PC-9 (cell line): ENCODE data around the gene TAF6.

Experiments
- EZH2 ChIP-seq: fragments of 200-600 bp; sonication (generic); IDR thresholded peaks from 2 replicates; pipeline ENCODE4 v1.8.0; 2017; ENCODE audit warnings: antibody characterized with exemption, low read depth
- TF ChIP-seq, protein P1 (sequence below): fragments of 200-600 bp; sonication (generic); conservative IDR thresholded peaks from 2 replicates; pipeline ENCODE4 v1.6.1; 2017; ENCODE audit warnings: mixed run types, antibody characterized with exemption, mild to moderate bottlenecking, moderate library complexity

DNA sequence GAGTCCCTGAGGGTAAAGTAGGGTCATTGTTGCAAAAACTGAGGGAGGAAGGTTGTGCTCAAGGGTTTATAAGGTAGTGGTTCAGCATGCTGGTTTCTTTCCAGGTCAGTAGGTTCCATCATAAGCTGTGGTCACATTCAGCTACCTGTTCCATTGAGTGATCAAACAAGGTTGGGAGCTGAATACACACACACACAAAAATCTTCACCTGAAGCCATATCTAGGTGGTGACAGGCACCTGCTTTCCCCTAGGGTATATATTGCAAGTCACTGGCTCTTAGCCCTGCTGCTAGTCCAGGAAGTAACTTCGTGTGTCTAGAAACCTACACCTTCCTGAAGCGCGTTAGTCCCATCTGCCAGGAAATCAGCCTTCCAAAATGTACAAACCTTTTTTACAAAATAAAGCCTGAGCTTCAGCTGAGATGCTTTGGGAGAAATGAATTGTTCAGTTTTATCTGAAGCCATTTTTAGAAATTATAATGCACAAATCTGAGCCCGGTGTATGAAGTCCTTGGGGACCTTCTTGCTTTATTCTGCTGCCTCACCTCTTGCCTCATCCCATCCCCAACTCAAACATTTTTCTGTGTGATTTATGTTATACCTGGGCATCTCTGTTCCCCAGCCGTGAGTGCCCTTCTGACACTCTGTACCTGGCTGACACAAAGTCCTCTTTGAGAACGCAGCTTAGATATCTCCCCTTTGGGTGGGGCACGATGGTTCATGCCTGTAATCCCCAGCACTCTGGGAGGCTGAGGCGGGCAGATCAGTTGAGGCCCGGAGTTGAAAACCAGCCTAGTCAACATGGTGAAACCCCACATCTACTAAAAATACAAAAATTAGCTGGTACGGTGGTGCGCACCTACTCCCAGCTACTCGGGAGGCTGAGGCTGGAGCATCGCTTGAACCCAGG is 18.9 kb upstream of the TAF6 start:
- TF ChIP-seq, protein P1, sequence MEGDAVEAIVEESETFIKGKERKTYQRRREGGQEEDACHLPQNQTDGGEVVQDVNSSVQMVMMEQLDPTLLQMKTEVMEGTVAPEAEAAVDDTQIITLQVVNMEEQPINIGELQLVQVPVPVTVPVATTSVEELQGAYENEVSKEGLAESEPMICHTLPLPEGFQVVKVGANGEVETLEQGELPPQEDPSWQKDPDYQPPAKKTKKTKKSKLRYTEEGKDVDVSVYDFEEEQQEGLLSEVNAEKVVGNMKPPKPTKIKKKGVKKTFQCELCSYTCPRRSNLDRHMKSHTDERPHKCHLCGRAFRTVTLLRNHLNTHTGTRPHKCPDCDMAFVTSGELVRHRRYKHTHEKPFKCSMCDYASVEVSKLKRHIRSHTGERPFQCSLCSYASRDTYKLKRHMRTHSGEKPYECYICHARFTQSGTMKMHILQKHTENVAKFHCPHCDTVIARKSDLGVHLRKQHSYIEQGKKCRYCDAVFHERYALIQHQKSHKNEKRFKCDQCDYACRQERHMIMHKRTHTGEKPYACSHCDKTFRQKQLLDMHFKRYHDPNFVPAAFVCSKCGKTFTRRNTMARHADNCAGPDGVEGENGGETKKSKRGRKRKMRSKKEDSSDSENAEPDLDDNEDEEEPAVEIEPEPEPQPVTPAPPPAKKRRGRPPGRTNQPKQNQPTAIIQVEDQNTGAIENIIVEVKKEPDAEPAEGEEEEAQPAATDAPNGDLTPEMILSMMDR: no peak
- TF ChIP-seq EZH2: no peak
